Measurements from ENCODE around the gene PHF12. TPM values are rescaled to one million over a fixed set of nuclear protein-coding genes. Genes with fewer than 3 reads are reported as not detected.

Gene PHF12
- total RNA-seq, 1 donor from 2014 or later: 56.1 TPM

GRCh38 chr17:28857905-28858800 is 93.2 kb downstream of the PHF12 start:
- Mint-ChIP-seq H3K27ac (ENCODE audit: unreplicated experiment) (peak overlapping the region; percentile 36), H3K36me3 (ENCODE audit: low read depth, unreplicated experiment) (peaks cover 24% of the 10 kb centered on the region), H3K9me3 (ENCODE audit: unreplicated experiment) (no peaks in the 10 kb centered on the region), H3K4me1 (ENCODE audit: unreplicated experiment) (peaks cover 23% of the 10 kb centered on the region), H3K4me3 (ENCODE audit: unreplicated experiment) (peak overlapping the region; percentile 38), H3K27me3 (ENCODE audit: unreplicated experiment) (no peaks in the 10 kb centered on the region)
- no peak for DNase-seq (ENCODE audit: low spot score)
- no peak for TF ChIP-seq CTCF (IDR thresholded peaks at IDR 0.05; ENCODE audit: unreplicated experiment)

DNA sequence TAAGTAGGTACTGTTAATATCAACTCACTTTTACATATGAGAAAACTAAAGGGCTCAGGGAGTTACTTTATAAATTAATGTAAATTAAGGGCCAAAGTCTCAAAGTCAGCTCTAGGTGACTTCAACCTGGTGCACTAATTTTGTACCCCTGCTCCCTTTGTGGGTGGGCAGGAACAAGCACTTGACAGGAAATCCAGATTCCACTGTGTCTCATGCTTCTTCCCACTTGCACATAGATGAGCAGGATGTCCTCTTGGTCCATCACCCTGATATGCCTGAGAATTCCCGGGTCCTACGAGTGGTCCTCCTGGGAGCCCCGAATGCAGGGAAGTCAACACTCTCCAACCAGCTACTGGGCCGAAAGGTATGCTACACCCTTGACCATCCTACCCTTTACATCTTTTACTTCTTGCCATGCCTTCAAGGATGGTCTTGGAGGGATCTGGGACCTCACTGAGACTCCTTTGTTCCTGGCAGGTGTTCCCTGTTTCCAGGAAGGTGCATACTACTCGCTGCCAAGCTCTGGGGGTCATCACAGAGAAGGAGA is 95.2 kb downstream of the PHF12 start:
- no peaks in the 10 kb centered on the region for H3K27me3 Mint-ChIP-seq (ENCODE audit: unreplicated experiment)
- H3K36me3 Mint-ChIP-seq (ENCODE audit: low read depth, unreplicated experiment): peaks cover 16% of the 10 kb centered on the region
- H3K4me1 Mint-ChIP-seq (ENCODE audit: unreplicated experiment): peaks cover 21% of the 10 kb centered on the region
- H3K4me3 Mint-ChIP-seq (ENCODE audit: unreplicated experiment): peak overlapping the region; percentile 98
- DNase-seq (ENCODE audit: low spot score): no peak
- H3K9me3 Mint-ChIP-seq (ENCODE audit: unreplicated experiment): no peaks in the 10 kb centered on the region
- H3K27ac Mint-ChIP-seq (ENCODE audit: unreplicated experiment): no peak overlapping the region
- TF ChIP-seq CTCF (IDR thresholded peaks at IDR 0.05; ENCODE audit: unreplicated experiment): no peak

DNA sequence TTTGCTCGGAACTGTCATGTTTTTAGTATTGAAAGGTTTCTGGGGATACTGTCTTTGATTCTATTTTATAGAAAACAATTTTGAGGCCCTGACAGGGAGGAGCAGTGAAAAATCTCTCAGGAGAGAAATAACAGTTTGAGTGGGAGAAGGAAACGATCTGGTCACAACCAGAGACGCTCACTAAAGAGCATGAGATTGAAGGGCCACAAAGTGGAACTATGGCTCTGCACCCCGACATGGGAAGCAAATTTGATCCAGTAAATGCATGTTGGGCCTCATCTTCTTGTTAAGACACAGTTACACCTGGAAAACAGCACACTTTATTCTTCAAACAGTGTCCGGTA is 96.0 kb downstream of the PHF12 start:
- H3K27ac Mint-ChIP-seq (ENCODE audit: unreplicated experiment): peak overlapping the region; percentile 81
- H3K36me3 Mint-ChIP-seq (ENCODE audit: low read depth, unreplicated experiment): peaks cover 16% of the 10 kb centered on the region
- H3K27me3 Mint-ChIP-seq (ENCODE audit: unreplicated experiment): peaks cover 1% of the 10 kb centered on the region
- peaks cover 21% of the 10 kb centered on the region for H3K4me1 Mint-ChIP-seq (ENCODE audit: unreplicated experiment)
- peak overlapping the region; percentile 98 for H3K4me3 Mint-ChIP-seq (ENCODE audit: unreplicated experiment)
- TF ChIP-seq CTCF (IDR thresholded peaks at IDR 0.05; ENCODE audit: unreplicated experiment): no peak
- no peak for DNase-seq (ENCODE audit: low spot score)
- no peaks in the 10 kb centered on the region for H3K9me3 Mint-ChIP-seq (ENCODE audit: unreplicated experiment)

Small RNAs within 50 kb of the gene (microRNA-seq; reads per million reads assigned to microRNA genes)
- gene MIR451B (ENCODE audit: unreplicated experiment): not detected

Other genes with a start within 250 kb of the PHF12 start
- gene PROCA1, start 239.6 kb downstream of the PHF12 start, total RNA-seq (ENCODE audit: unreplicated experiment): 12.0 TPM
- gene RAB34, start 233.7 kb downstream of the PHF12 start, total RNA-seq (ENCODE audit: unreplicated experiment): 72.0 TPM
- gene RPL23A, start 231.5 kb downstream of the PHF12 start, total RNA-seq (ENCODE audit: unreplicated experiment): 1,525 TPM
- 2.4 TPM for gene TLCD1, start 225.3 kb downstream of the PHF12 start, total RNA-seq (ENCODE audit: unreplicated experiment)
- gene NEK8, start 222.7 kb downstream of the PHF12 start, total RNA-seq (ENCODE audit: unreplicated experiment): 6.7 TPM
- 166 TPM for gene TRAF4, start 207.5 kb downstream of the PHF12 start, total RNA-seq (ENCODE audit: unreplicated experiment)
- gene FAM222B, start 108.7 kb downstream of the PHF12 start, total RNA-seq (ENCODE audit: unreplicated experiment): 69.9 TPM
- 61.1 TPM for gene ERAL1, start 96.5 kb downstream of the PHF12 start, total RNA-seq (ENCODE audit: unreplicated experiment)
- gene FLOT2, start 53.8 kb downstream of the PHF12 start, total RNA-seq (ENCODE audit: unreplicated experiment): 156 TPM
- gene DHRS13, start 48.4 kb downstream of the PHF12 start, total RNA-seq (ENCODE audit: unreplicated experiment): 8.2 TPM
- 0.10 TPM for gene SEZ6, start 54.5 kb upstream of the PHF12 start, total RNA-seq (ENCODE audit: unreplicated experiment)
- 3.3 TPM for gene PIPOX, start 91.6 kb upstream of the PHF12 start, total RNA-seq (ENCODE audit: unreplicated experiment)
- gene MYO18A, start 228.9 kb upstream of the PHF12 start, total RNA-seq (ENCODE audit: unreplicated experiment): 79.9 TPM

All from endothelial cell (in vitro differentiated cells).